ENCODE measurements around the gene USP43.

Gene USP43

DNA sequence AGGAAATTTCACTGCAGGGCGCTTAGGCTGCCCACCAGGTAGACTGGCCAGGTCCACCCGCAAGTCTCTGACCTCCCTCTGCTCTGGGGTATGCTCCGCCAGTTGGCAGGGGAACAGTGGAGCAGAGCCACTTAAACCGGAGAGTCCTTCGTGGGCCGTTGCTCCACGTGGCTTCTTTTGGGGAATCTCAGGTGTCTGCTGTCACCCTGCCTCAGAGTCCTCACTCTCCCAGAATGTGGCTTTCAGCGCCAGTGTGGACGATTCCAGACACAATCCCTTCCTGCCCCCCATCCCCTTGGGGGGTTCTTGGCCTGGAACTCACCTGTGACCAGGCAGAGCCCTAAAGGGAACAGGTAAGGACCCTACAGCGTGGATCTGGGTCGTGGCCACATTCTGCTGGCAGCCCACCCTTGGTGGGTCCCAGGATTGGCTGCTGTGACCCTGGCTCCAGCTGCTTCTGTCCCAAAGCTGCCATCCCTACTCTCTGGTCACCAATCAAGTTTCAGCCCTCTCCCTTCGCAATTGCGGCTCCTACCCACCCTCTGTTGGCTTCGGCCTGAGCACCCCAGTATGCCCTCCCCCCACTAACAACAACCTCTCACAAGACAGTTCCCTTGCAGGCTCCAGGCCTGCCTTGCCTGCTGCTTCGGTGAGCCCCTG, 123.8 kb downstream of the USP43 start:
- no peak for DNase-seq (ENCODE audit: extremely low read depth, low read depth)
- TF ChIP-seq, protein P1, sequence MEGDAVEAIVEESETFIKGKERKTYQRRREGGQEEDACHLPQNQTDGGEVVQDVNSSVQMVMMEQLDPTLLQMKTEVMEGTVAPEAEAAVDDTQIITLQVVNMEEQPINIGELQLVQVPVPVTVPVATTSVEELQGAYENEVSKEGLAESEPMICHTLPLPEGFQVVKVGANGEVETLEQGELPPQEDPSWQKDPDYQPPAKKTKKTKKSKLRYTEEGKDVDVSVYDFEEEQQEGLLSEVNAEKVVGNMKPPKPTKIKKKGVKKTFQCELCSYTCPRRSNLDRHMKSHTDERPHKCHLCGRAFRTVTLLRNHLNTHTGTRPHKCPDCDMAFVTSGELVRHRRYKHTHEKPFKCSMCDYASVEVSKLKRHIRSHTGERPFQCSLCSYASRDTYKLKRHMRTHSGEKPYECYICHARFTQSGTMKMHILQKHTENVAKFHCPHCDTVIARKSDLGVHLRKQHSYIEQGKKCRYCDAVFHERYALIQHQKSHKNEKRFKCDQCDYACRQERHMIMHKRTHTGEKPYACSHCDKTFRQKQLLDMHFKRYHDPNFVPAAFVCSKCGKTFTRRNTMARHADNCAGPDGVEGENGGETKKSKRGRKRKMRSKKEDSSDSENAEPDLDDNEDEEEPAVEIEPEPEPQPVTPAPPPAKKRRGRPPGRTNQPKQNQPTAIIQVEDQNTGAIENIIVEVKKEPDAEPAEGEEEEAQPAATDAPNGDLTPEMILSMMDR (IDR thresholded peaks at IDR 0.05; ENCODE audit: low read depth, low read length, missing control alignments) = no peak
- no peak overlapping the region for H3K4me3 ChIP-seq (replicated peaks; ENCODE audit: low read depth, low read length)

DNA sequence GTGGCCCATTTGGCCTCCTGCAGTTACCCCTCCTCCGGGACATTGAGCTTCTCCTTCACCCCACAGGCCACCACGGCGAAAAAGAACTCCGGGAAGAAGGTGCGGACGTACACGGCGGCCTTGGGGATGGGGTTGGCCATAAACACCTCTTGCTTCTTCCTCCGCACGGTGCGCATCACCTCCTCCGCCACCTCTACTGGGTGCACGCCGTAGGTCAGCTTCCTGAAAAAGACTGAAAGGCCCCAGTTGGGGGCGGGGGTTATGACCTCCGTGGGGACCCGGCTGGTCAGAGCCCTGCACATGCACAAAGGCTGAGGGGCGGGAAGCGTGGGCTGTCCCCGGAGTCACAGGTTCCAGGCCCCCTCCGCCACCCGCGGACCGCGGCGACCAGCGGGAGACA, 126.1 kb downstream of the USP43 start:
- H3K4me3 ChIP-seq (replicated peaks; ENCODE audit: low read depth, low read length) = no peak overlapping the region
- TF ChIP-seq, protein P1 (IDR thresholded peaks at IDR 0.05; ENCODE audit: low read depth, low read length, missing control alignments) = no peak
- DNase-seq (ENCODE audit: extremely low read depth, low read depth) = no peak

DNA sequence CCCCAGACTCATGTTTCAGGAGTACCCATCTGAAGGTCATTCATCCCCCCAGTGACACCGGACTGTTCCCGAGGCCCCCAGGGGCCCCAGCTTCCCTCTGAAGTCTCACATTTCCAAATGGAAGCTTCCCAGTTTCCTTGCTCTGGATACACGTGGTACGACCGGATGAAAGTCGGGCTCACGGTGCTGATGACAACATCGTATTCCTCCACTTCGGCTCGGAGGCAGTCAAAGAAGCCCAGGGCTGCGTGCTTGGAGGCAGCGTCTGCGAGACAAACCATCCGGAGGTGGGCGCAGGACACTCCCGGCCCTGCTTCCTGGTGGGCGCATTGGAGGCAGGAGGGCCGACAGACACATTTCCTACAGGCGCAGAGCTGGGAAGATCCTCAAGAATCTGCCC, 127.3 kb downstream of the USP43 start:
- TF ChIP-seq, protein P1 (IDR thresholded peaks at IDR 0.05; ENCODE audit: low read depth, low read length, missing control alignments) = no peak
- no peak for DNase-seq (ENCODE audit: extremely low read depth, low read depth)

DNA sequence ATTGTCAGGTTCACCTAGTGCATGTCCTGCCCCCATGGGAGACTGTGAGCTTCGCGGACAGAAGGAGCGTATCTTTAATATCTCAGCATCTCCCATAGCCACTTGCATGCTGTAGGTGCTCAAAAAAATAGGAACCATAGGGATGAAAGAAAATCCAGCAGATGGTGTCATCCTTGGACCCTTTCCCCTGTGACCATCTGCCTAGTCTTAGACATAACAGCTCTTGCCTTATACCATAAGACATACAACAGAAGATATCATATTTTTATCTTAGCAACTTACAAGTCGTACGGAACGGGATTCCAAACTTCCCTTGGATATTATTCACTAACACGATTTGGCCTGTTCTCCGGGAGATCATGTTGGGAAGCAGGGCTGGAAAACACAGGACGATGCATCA, 131.6 kb downstream of the USP43 start:
- TF ChIP-seq, protein P1 (IDR thresholded peaks at IDR 0.05; ENCODE audit: low read depth, low read length, missing control alignments) = no peak

More for the DNA sequence above, 127.3 kb downstream of the USP43 start:
- H3K4me3 ChIP-seq (replicated peaks; ENCODE audit: low read depth, low read length) = no peak overlapping the region

More for the DNA sequence above, 131.6 kb downstream of the USP43 start:
- no peak for DNase-seq (ENCODE audit: extremely low read depth, low read depth)
- no peak overlapping the region for H3K4me3 ChIP-seq (replicated peaks; ENCODE audit: low read depth, low read length)

Data from HFF-Myc (cell line).